Activated CD8-positive, alpha-beta memory T cell treated with anti-CD3 and anti-CD28 coated beads, Interleukin-2, amount 10 ng/mL, durations not matched to agents 7 days and 5 days (primary cell): Measurements from ENCODE around the gene ADGRV1. TPM values are rescaled to one million over a fixed set of nuclear protein-coding genes. Genes with fewer than 3 reads are reported as not detected.
"Not testable (repeated sequence)": the region's sequence is repeated elsewhere in the genome, so short reads cannot be mapped to it uniquely, and the experiment has no call there.

Experiments
- ATAC-seq: fragments of 150-1000 bp; cut with Tn5 transposase; one replicate; pipeline ENCODE4 v1.10.0; 2021; ENCODE audit warnings: moderate library complexity
- CTCF ChIA-PET: fragments of 350-600 bp; sonication (Branson Sonifier 250); formaldehyde crosslinking; loops from one replicate; lab custom pipeline; 2021; ENCODE audit warnings: antibody characterized with exemption; lab: Charles Lee
- DNase-seq: peaks from one replicate; pipeline ENCODE4 v3.0.0-alpha.2; 2020
- H3K27ac Mint-ChIP-seq: one replicate; pipeline ENCODE4 v1.8.0; 2021; ENCODE audit warnings: mild to moderate bottlenecking, mixed read lengths
- H3K27me3 Mint-ChIP-seq: one replicate; pipeline ENCODE4 v1.8.0; 2021; ENCODE audit warnings: mixed read lengths
- H3K36me3 Mint-ChIP-seq: one replicate; pipeline ENCODE4 v1.8.0; 2021; ENCODE audit warnings: mild to moderate bottlenecking, mixed read lengths
- H3K4me1 Mint-ChIP-seq: one replicate; pipeline ENCODE4 v1.8.0; 2021; ENCODE audit warnings: mixed read lengths
- H3K4me3 Mint-ChIP-seq: one replicate; pipeline ENCODE4 v1.8.0; 2021; ENCODE audit warnings: mild to moderate bottlenecking, moderate library complexity, mixed read lengths
- H3K9me3 Mint-ChIP-seq: one replicate; pipeline ENCODE4 v1.8.0; 2022; ENCODE audit warnings: low read depth, mixed read lengths
- total RNA-seq, 2 experiments: library from RNA; stranded (reverse); gene quantifications; one replicate each; pipeline ENCODE4 v1.2.3, GENCODE V29; 2021

The ADGRV1 gene
- total RNA-seq, 2 experiments from 2014 or later = 0.18 TPM; not detected in 1

GRCh38 chr5:90618071-90618470 is 59.5 kb downstream of the ADGRV1 start:
- Mint-ChIP-seq H3K27ac (no peak overlapping the region), H3K4me1 (peaks cover 3% of the 10 kb centered on the region), H3K36me3 (no peaks in the 10 kb centered on the region), H3K27me3 (peaks cover 3% of the 10 kb centered on the region), H3K4me3 (no peak overlapping the region), H3K9me3 (no peaks in the 10 kb centered on the region)
- CTCF ChIA-PET = no interaction called here
- no peak for DNase-seq
- ATAC-seq = no peak

GRCh38 chr5:90619762-90620161 is 61.2 kb downstream of the ADGRV1 start:
- H3K27ac Mint-ChIP-seq, CTCF ChIA-PET, H3K4me1 Mint-ChIP-seq, H3K36me3 Mint-ChIP-seq, DNase-seq, ATAC-seq, H3K27me3 Mint-ChIP-seq, H3K4me3 Mint-ChIP-seq, H3K9me3 Mint-ChIP-seq: not testable (repeated sequence)

GRCh38 chr5:90621848-90622247 is 63.3 kb downstream of the ADGRV1 start:
- H3K4me1 Mint-ChIP-seq = no peaks in the 10 kb centered on the region
- no peak for DNase-seq
- no peaks in the 10 kb centered on the region for H3K27me3 Mint-ChIP-seq
- H3K27ac Mint-ChIP-seq = no peak overlapping the region
- H3K36me3 Mint-ChIP-seq = no peaks in the 10 kb centered on the region
- no peak overlapping the region for H3K4me3 Mint-ChIP-seq
- H3K9me3 Mint-ChIP-seq = no peaks in the 10 kb centered on the region
- no peak for ATAC-seq
- CTCF ChIA-PET = no interaction called here

DNA sequence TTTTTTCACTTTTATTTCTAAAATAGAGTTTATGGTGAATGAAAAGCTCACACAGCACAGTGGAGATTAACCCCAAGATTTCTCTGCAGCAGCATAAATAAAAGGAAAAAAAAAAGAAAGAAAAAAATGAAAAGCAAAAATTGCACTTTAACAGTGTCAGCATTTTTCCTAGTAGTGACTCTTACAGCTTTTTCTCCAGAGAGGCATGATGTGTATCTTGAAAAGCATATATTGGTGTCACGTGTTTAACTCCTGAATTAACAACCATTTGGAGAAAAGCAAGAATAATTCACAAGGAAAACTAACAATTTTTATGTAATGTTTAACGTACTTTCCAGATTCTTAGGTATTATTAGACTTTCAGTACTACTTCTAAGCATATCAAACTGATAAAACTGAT is 67.9 kb downstream of the ADGRV1 start:
- Mint-ChIP-seq H3K9me3 (no peaks in the 10 kb centered on the region), H3K27ac (no peak overlapping the region), H3K4me1 (no peaks in the 10 kb centered on the region), H3K27me3 (no peaks in the 10 kb centered on the region), H3K4me3 (no peak overlapping the region), H3K36me3 (no peaks in the 10 kb centered on the region)
- CTCF ChIA-PET = no interaction called here
- ATAC-seq = no peak
- DNase-seq = no peak

DNA sequence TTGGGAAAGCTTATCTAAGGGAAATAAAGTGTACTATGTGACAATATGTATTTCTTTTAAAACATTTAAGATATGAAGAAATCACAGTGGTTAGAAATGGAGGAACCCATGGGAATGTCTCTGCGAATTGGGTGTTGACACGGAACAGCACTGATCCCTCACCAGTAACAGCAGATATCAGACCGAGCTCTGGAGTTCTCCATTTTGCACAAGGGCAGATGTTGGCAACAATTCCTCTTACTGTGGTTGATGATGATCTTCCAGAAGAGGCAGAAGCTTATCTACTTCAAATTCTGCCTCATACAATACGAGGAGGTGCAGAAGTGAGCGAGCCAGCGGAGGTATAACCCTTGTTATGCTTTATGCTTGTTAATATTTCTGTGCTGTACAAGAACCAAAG is 69.9 kb downstream of the ADGRV1 start:
- H3K36me3 Mint-ChIP-seq = no peaks in the 10 kb centered on the region
- H3K9me3 Mint-ChIP-seq = no peaks in the 10 kb centered on the region
- ATAC-seq = no peak
- CTCF ChIA-PET = no interaction called here
- no peak for DNase-seq
- no peak overlapping the region for H3K4me3 Mint-ChIP-seq
- no peaks in the 10 kb centered on the region for H3K27me3 Mint-ChIP-seq
- no peak overlapping the region for H3K27ac Mint-ChIP-seq
- no peaks in the 10 kb centered on the region for H3K4me1 Mint-ChIP-seq

- ATAC-seq (no peak), DNase-seq (no peak)
- H3K27me3 Mint-ChIP-seq = peaks cover 6% of the 10 kb centered on the region
- no peaks in the 10 kb centered on the region for H3K36me3 Mint-ChIP-seq
- no peak overlapping the region for H3K4me3 Mint-ChIP-seq
- CTCF ChIA-PET = no interaction called here
- H3K4me1 Mint-ChIP-seq = no peaks in the 10 kb centered on the region
- H3K27ac Mint-ChIP-seq = no peak overlapping the region
- no peaks in the 10 kb centered on the region for H3K9me3 Mint-ChIP-seq
These were observed 74.2 kb downstream of the ADGRV1 start for GRCh38 chr5:90632791-90633190.

DNA sequence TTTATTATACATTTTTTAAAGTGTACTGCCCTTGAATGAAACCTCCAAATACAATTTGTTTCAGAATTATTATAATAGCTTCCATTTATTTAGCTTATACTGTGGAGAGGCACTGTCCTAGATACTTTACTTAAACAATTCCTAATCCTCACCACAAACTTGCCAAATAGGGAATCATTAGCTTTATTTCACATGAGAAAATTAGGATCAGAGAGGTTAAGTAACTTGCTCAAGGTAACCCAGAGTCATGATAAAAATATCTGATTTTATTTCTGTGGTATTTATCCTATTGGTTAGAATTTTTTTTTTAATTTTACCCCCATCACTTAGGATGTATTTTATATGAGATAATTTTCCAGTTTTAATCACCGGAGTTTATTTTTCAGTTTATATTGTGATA is 78.4 kb downstream of the ADGRV1 start:
- ATAC-seq (no peak), DNase-seq (no peak)
- Mint-ChIP-seq H3K4me3 (no peak overlapping the region), H3K27me3 (peaks cover 6% of the 10 kb centered on the region), H3K36me3 (no peaks in the 10 kb centered on the region), H3K4me1 (no peaks in the 10 kb centered on the region), H3K9me3 (no peaks in the 10 kb centered on the region), H3K27ac (no peak overlapping the region)
- CTCF ChIA-PET = no interaction called here

- H3K27me3 Mint-ChIP-seq = peaks cover 6% of the 10 kb centered on the region
- ATAC-seq (no peak), DNase-seq (no peak)
- CTCF ChIA-PET = no interaction called here
- no peak overlapping the region for H3K4me3 Mint-ChIP-seq
- no peaks in the 10 kb centered on the region for H3K4me1 Mint-ChIP-seq
- no peaks in the 10 kb centered on the region for H3K36me3 Mint-ChIP-seq
- H3K27ac Mint-ChIP-seq = no peak overlapping the region
- H3K9me3 Mint-ChIP-seq = no peaks in the 10 kb centered on the region
These were observed 79.1 kb downstream of the ADGRV1 start for GRCh38 chr5:90637731-90638130.

DNA sequence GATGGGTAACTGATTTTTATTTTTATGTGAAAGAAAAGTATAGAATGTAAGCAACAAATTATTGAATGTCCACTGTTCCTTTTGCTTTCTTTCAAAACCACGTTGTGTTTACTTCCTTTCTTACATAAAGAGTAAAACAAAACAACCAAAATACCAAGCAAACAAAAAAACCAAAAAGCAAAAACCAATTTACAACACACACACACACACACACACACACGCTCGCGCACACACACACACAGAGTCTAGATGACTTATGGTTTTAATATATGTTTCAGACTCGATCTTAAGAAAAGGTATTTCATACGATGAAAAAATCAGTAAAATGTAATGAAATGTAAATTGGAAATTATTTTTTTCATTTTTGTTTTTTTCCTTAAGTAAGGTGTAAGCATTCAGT is 80.3 kb downstream of the ADGRV1 start:
- Mint-ChIP-seq H3K27me3 (peaks cover 6% of the 10 kb centered on the region), H3K4me3 (no peak overlapping the region), H3K4me1 (no peaks in the 10 kb centered on the region), H3K27ac (no peak overlapping the region), H3K9me3 (no peaks in the 10 kb centered on the region), H3K36me3 (no peaks in the 10 kb centered on the region)
- CTCF ChIA-PET = no interaction called here
- DNase-seq (no peak), ATAC-seq (no peak)

DNA sequence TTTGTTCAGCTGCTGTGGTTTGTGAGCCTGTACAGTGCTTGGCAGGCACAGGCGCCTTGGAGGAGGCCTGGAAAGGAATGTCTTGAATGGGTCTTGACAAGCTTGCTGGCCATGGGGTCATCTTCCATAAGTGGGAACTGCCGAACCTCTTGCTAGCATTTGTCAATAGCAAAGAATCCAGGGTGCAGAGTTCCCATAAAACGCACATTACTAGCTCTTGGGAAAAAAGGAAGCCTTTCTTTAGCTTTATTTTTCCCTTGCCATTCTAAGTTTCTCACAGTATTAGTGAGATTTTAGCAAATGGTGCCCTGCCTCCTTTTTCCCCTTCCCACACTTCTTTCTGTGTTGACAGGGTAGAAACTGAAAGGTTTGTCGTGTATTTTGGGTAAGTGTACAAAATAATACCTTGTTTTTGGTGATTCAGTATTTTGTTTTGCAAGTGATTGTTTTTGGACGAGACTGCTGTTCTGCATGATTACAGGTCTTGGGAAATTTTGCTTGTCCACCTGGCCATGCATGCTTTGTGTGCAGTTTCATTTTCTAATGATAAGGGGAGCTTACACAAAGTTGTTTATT is 82.0 kb downstream of the ADGRV1 start:
- ATAC-seq (no peak), DNase-seq (no peak)
- Mint-ChIP-seq H3K27me3 (no peaks in the 10 kb centered on the region), H3K9me3 (no peaks in the 10 kb centered on the region), H3K36me3 (no peaks in the 10 kb centered on the region), H3K4me1 (no peaks in the 10 kb centered on the region), H3K4me3 (no peak overlapping the region), H3K27ac (no peak overlapping the region)
- CTCF ChIA-PET = no interaction called here

GRCh38 chr5:90641528-90641927 is 82.9 kb downstream of the ADGRV1 start:
- no peaks in the 10 kb centered on the region for H3K36me3 Mint-ChIP-seq
- no peak overlapping the region for H3K27ac Mint-ChIP-seq
- no peak overlapping the region for H3K4me3 Mint-ChIP-seq
- no peak for ATAC-seq
- no peaks in the 10 kb centered on the region for H3K9me3 Mint-ChIP-seq
- CTCF ChIA-PET = no interaction called here
- H3K4me1 Mint-ChIP-seq = no peaks in the 10 kb centered on the region
- no peaks in the 10 kb centered on the region for H3K27me3 Mint-ChIP-seq
- no peak for DNase-seq

DNA sequence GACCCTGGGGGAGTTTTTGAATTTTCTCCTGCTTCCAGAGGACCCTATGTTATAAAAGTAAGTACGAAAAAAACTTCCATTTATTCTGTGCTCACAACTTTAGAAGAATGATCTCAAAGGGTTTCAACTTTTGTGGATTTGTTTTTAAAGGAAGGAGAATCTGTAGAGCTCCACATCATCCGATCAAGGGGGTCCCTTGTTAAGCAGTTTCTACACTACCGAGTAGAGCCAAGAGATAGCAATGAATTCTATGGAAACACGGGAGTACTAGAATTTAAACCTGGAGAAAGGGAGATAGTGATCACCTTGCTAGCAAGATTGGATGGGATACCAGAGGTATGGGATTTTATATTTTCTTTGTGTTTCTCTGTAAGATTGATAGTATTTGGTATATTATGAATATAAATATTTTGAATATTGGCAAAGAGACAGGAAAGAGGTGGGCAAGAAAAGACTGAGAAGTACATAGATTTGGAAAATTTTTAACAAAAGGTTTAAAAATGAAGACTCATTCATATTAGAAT is 84.2 kb downstream of the ADGRV1 start:
- Mint-ChIP-seq H3K4me1 (no peaks in the 10 kb centered on the region), H3K27ac (no peak overlapping the region), H3K9me3 (no peaks in the 10 kb centered on the region)

GRCh38 chr5:90644132-90644531 is 85.5 kb downstream of the ADGRV1 start:
- no peaks in the 10 kb centered on the region for H3K36me3 Mint-ChIP-seq
- H3K27ac Mint-ChIP-seq = no peak overlapping the region
- no peaks in the 10 kb centered on the region for H3K27me3 Mint-ChIP-seq
- DNase-seq = no peak
- H3K9me3 Mint-ChIP-seq = no peaks in the 10 kb centered on the region
- no peaks in the 10 kb centered on the region for H3K4me1 Mint-ChIP-seq
- H3K4me3 Mint-ChIP-seq = no peak overlapping the region
- no peak for ATAC-seq
- CTCF ChIA-PET = no interaction called here

More for the DNA sequence above, 84.2 kb downstream of the ADGRV1 start:
- H3K4me3 Mint-ChIP-seq = no peak overlapping the region
- H3K36me3 Mint-ChIP-seq = no peaks in the 10 kb centered on the region
- ATAC-seq (no peak), DNase-seq (no peak)
- CTCF ChIA-PET = no interaction called here
- no peaks in the 10 kb centered on the region for H3K27me3 Mint-ChIP-seq

DNA sequence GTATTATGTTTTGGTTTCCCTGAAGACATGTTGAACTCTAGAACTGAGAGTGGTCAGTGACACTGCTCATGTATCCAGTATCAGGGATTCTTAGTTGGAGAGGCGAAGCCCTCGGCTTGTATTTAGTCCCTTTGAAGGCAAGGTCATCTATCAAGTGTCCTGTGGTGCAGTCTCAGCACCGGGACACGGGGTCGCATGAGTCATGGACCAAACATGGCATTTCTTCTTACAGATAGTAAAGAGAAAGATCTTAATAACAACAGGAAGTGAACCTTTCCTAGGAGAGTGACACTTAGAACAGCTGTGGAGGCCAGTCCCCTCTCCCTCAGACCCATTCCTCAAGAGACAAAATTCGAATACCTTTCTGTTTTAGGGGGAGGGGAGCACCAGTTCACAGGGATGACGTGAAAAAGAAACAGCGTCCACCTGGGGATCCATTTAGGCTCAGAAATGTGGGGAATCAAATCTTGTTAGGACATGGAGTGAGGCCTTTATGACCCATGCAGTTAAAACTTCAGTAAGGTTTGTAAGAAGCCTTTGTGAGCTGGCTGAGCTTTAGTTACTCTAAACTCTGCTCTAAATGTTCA is 86.5 kb downstream of the ADGRV1 start:
- Mint-ChIP-seq H3K36me3 (no peaks in the 10 kb centered on the region), H3K4me1 (no peaks in the 10 kb centered on the region), H3K27ac (no peak overlapping the region), H3K27me3 (no peaks in the 10 kb centered on the region), H3K4me3 (no peak overlapping the region), H3K9me3 (no peaks in the 10 kb centered on the region)
- CTCF ChIA-PET = no interaction called here
- ATAC-seq (no peak), DNase-seq (no peak)
